Effector memory CD4-positive, alpha-beta T cell (primary cell): ENCODE measurements around the gene PCDH8.

Experiments used
- DNase-seq, 3 donors: peaks; one replicate each; pipeline ENCODE4 v3.0.0-alpha.2; 2020
- H3K27ac ChIP-seq: 2 replicates; pipeline ENCODE4 v1.7.0; 2013; ENCODE audit warnings: mild to moderate bottlenecking, low read length, moderate library complexity; ENCODE audit not compliant: insufficient read depth, poor library complexity, severe bottlenecking
- H3K27me3 ChIP-seq: replicated peaks from 2 replicates; pipeline ENCODE4 v1.7.0; 2013; ENCODE audit warnings: mild to moderate bottlenecking, low read length; ENCODE audit not compliant: insufficient read depth, control insufficient read depth, poor library complexity, severe bottlenecking
- H3K36me3 ChIP-seq: 2 replicates; pipeline ENCODE4 v1.7.0; 2013; ENCODE audit warnings: mild to moderate bottlenecking, low read length, moderate library complexity; ENCODE audit not compliant: control insufficient read depth, insufficient read depth
- H3K4me1 ChIP-seq: 2 replicates; pipeline ENCODE4 v1.7.0; 2013; ENCODE audit warnings: low read length, mild to moderate bottlenecking; ENCODE audit not compliant: control insufficient read depth, insufficient read depth, poor library complexity, severe bottlenecking
- H3K4me3 ChIP-seq: 2 replicates; pipeline ENCODE4 v1.7.0; 2013; ENCODE audit warnings: low read length, low read depth, mild to moderate bottlenecking; ENCODE audit not compliant: insufficient read depth, poor library complexity, severe bottlenecking
- H3K9me3 ChIP-seq: 2 replicates; pipeline ENCODE4 v1.7.0; 2013; ENCODE audit warnings: mild to moderate bottlenecking, low read length, moderate library complexity; ENCODE audit not compliant: control insufficient read depth

Gene PCDH8

DNA sequence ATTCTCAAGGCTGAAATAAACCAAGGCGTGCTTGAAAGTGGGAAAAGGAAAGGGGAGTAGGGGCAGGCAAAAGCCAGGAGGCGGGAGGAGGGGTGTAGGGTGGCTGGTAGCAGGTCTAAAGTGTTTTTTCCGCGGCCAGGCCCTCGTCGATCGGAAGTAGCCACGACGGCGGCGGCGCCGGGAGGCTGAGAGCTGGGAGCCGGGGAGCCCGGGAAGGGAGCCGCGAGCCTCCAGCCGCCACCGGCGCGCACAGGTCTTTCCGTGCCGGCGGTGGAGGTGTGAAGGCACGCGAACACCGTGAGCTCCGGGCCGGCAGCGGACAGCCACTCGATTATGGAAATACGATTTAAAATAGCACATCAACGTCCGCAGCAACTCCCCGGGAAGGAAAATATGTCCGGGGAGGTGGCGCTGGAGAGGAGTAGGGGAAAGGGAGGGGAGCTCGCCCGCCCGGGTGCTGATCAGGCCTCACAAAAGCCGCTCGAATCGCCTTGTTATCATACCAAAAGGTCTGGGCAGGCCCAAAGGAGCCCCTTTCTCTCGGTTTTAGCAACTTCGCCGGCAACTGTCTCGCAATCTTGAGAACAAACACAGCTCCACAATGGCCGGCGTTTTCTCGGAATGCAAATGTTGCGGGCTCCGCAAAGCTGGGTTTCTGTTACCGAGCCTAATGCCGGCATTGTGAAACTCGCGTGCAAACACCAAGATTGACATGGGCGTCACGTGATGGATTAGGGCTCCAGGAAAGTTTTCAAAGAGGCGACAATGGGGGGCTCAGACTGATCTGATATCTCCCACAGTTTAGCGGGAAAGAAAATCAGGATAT is 2.9 kb upstream of the PCDH8 start:
- Histone ChIP-seq H3K27ac (no peak overlapping the region), H3K4me3 (peak overlapping the region; percentile 48), H3K9me3 (no peaks in the 10 kb centered on the region), H3K4me1 (peaks cover 10% of the 10 kb centered on the region), H3K36me3 (no peaks in the 10 kb centered on the region), H3K27me3 (peaks cover 49% of the 10 kb centered on the region)
- no peak for DNase-seq

DNA sequence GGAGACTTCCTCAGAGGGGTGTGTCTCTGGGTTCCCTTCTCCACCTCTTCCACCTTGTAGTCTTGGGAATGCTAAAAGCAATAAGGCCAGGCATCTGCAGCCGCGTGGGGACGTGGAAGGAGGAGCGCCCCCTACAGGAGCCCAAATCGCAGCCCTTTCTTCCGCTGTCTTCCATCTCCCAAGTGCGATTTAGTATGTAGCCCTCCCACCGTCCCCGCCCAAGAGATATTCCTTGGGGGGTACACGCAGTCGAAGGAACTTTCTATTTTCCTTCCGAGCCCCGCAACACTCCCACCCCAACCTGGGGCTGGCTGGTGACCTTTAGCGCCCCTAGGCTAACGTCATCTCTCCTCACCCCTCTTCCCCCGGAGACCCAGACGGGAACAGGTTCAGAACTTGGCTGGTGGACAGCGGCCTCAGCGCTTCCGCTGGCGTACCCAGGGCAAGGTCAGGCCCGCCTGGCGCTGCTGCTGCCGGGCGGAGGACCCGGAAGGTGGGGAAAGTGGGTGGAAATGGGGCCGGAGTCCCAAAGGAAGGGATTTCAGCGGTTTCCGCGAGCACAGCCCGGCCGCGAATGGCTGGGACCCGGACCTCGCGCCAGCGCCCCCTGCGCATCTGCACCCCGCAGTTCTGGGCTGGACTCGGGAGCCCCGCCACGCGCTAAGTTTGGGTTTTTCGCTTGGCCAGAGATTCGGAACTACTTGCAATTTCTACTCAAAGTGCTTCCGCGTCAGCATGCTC is 2.1 kb upstream of the PCDH8 start:
- Histone ChIP-seq H3K4me1 (peaks cover 10% of the 10 kb centered on the region), H3K9me3 (no peaks in the 10 kb centered on the region), H3K4me3 (peak overlapping the region; percentile 48), H3K27ac (no peak overlapping the region), H3K27me3 (peaks cover 54% of the 10 kb centered on the region), H3K36me3 (no peaks in the 10 kb centered on the region)
- no peak for DNase-seq

DNA sequence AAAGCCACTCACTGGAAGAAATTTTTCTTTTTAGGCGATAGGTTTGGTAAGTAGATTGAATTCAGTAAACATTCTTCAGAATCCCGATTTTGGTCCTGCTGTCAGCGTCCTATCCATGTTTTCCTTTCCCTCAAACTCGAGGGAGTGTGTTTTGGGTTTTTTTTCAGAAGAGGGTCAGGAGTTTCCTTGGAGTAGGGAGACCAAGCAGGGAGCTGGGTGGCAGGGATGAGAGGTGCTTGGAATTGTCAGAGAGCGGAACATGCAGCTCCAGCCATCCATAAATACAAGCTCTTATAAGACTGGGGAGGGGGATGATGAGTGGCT is 1.6 kb upstream of the PCDH8 start:
- Histone ChIP-seq H3K9me3 (no peaks in the 10 kb centered on the region), H3K4me1 (peaks cover 10% of the 10 kb centered on the region), H3K36me3 (no peaks in the 10 kb centered on the region), H3K27ac (no peak overlapping the region), H3K4me3 (no peak overlapping the region), H3K27me3 (peaks cover 54% of the 10 kb centered on the region)
- no peak for DNase-seq

DNA sequence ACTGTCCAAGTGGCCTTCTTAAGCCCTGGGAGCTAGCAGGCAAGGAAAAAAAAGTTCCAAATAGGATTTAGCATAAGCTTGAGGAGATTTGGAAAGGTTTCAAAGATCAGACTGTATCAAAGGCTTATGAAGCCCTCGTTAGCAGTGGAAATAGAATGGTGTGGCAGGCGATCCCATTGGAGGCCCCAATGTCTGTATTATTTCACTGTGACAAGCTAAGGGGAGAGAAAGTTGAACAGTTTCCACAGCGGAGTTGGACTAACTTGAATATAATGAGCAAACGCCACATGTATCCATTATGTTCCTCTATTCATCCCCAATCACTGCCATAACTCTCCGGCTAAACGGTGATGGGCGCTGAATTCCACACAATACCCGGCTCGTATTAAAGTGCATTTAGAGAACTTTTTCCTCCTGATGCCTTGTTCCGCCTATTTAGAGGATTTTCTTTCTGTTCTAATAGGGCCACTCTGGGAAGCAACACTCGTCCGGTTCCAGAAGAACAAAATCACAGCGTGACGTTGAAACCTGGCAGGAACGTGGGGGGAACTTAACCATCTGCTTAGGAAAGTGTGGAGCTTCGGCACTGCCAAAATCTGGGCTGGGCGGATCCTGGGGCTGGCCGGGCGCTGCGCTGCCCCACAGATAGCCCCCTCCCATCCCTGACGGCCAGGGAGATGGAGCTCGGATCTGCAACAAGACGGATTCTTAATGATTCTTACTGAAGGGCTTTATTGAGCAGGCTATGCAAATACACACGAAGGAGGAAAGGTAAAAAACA is 1.0 kb upstream of the PCDH8 start:
- no peak overlapping the region for H3K27ac ChIP-seq
- no peaks in the 10 kb centered on the region for H3K36me3 ChIP-seq
- H3K27me3 ChIP-seq, result peaks cover 54% of the 10 kb centered on the region
- no peak overlapping the region for H3K4me3 ChIP-seq
- no peaks in the 10 kb centered on the region for H3K9me3 ChIP-seq
- DNase-seq, result no peak
- peaks cover 10% of the 10 kb centered on the region for H3K4me1 ChIP-seq

DNA sequence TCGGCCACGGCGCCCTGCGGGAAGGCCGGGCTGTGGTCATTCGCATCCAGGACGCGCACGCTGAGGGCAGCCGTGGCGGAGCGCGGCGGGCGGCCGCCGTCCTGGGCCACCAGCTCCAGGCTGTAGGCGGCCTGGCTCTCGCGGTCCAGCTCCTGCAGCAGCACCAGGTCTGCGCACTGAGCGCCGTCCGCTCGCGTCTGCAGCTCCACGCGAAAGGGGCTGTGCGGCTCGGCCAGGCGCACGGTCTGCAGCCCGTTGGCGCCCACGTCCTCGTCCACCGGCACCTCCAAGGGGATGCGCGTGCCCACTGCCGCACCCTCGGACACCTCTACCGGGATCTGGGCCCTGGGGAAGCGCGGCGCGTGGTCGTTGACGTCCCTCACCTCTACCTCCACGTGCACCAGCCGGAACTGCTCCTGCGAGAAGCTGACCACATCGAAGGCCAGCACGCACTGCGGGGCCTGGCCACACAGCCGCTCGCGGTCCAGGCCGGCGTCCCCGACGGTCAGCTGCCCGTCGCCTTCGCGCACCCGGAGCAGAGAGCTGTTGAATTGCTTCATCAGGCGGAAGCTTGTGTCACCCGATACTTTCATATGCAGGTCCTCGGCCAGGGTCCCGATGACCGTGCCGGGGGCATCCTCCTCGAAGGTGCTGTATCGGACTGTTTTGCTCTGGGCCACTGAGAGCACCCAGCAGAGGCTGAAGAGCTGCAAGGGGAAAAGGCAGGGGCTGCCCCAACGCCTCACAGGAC is 583 bp downstream of the PCDH8 start:
- peaks cover 51% of the 10 kb centered on the region for H3K27me3 ChIP-seq
- H3K27ac ChIP-seq, result no peak overlapping the region
- H3K9me3 ChIP-seq, result no peaks in the 10 kb centered on the region
- H3K36me3 ChIP-seq, result no peaks in the 10 kb centered on the region
- H3K4me1 ChIP-seq, result peaks cover 10% of the 10 kb centered on the region
- no peak overlapping the region for H3K4me3 ChIP-seq
- no peak for DNase-seq

DNA sequence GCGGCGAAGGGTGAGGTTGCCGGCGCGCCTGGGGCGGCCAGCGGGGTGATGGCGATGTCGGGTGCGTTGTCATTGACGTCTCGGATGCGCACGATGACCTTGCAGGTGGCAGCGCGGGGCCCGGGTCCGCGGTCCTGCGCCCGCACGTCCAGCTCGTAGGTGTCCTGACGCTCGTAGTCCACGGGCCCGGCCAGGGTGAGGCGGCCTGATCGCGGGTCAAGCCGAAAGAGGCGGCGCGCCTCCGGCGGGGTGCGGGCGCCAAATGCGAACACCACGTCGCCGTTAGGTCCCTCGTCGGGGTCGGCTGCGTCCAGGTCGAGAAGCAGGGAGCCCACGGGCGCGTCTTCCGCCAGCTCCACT is 1.1 kb downstream of the PCDH8 start:
- H3K36me3 ChIP-seq, result no peaks in the 10 kb centered on the region
- H3K27ac ChIP-seq, result no peak overlapping the region
- no peak overlapping the region for H3K4me3 ChIP-seq
- DNase-seq, result no peak
- no peaks in the 10 kb centered on the region for H3K9me3 ChIP-seq
- H3K4me1 ChIP-seq, result peaks cover 10% of the 10 kb centered on the region
- peaks cover 47% of the 10 kb centered on the region for H3K27me3 ChIP-seq

DNA sequence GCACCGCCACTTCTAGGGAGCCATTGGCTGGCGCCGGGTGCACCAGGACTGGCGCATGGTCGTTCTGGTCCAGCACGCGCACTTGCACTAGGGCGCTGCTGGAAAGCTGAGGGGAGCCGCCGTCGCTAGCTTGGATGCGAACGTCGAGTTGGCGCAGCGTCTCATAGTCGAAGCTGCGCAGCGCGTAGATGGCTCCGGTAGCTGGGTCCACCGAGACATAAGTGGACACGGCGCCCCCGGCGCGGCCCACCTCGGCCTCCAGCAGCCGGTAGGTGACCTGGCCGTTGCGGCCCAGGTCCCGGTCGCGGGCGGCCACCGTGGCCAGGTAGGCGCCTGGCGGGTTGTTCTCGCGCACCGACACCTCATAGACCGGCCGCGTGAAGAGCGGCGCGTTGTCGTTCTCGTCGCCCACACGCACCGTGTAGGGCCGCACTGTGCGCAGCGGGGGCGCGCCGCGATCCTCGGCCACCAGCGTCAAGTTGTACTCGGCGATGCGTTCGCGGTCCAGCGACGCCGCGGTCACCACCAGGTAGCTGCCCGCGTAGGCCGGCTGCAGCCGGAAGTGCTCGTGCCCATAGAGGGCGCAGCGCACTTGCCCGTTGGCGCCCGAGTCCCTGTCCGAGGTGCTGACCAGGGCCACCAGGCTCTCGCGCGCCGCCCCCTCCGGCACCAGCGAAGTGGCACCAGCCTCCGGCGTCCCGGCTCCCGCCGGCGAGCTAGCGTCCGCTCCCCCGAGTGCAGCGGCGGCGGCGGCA is 1.7 kb downstream of the PCDH8 start:
- Histone ChIP-seq H3K9me3 (no peaks in the 10 kb centered on the region), H3K27ac (no peak overlapping the region), H3K36me3 (no peaks in the 10 kb centered on the region), H3K4me1 (peaks cover 10% of the 10 kb centered on the region), H3K4me3 (no peak overlapping the region), H3K27me3 (peaks cover 42% of the 10 kb centered on the region)
- DNase-seq, result no peak

DNA sequence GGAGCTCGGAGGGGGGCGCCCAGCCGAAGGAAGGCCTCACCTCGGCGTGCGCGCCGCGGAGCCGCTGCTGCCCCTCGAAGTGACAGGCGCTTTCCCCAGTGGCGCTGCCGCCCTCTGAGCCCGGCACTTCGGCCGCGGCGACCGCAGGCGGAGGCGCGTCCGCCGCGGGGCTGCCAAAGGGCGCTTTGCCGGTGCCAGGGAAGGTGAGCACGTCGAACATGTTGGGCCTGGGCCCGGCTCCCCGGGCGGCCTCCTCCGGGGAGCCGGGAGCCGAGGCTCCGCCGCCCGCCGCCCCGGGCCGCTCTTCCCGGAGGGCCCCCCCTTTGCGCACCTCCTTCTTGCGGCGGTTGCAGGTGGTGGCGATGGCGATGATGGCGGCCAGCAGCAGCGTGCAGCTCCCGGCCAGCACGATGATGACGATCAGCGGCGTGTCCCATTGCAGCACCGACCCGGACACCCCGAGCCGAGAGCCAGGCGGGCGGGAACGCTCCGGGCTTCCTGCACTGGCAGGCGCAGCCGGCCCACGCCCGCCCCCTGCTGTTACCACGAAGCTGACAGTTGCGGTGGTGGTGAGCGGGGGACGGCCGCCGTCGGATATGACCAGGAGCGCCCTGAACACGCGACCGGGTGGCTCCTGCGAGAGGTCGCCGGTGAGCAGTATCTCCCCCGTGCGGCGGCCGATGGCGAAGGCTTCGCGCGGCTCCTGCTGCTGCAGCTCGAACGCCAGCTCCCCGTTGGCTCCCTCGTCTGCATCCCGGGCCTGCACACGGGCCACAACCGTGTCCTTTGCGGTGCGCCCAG is 2.5 kb downstream of the PCDH8 start:
- H3K27ac ChIP-seq, result no peak overlapping the region
- no peaks in the 10 kb centered on the region for H3K9me3 ChIP-seq
- peaks cover 4% of the 10 kb centered on the region for H3K4me1 ChIP-seq
- no peak for DNase-seq
- no peaks in the 10 kb centered on the region for H3K36me3 ChIP-seq
- H3K27me3 ChIP-seq, result peaks cover 42% of the 10 kb centered on the region
- no peak overlapping the region for H3K4me3 ChIP-seq
